SK-N-SH (cell line): ENCODE measurements around the gene ZER1.

Experiments
- CTCF ChIP-seq: fragments of 200-600 bp; sonication (generic); IDR thresholded peaks from 2 replicates; pipeline ENCODE4 v1.6.1; 2017; ENCODE audit warnings: antibody characterized with exemption, mild to moderate bottlenecking, moderate library complexity
- POLR2AphosphoS5 ChIP-seq: IDR thresholded peaks from 2 replicates; pipeline ENCODE4 v1.6.1; 2012; ENCODE audit warnings: low read depth, low read length
- RFX5 ChIP-seq: IDR thresholded peaks from 2 replicates; pipeline ENCODE4 v1.6.1; 2012; ENCODE audit warnings: mild to moderate bottlenecking, improper control_type of control experiment, low read length
- TF ChIP-seq, protein P1 (sequence below): IDR thresholded peaks from 2 replicates; pipeline ENCODE4 v1.4.0; 2012; ENCODE audit warnings: low read depth

- TF ChIP-seq POLR2AphosphoS5: no peak
- TF ChIP-seq RFX5: no peak
- TF ChIP-seq, protein P1, sequence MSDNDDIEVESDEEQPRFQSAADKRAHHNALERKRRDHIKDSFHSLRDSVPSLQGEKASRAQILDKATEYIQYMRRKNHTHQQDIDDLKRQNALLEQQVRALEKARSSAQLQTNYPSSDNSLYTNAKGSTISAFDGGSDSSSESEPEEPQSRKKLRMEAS: no peak
- TF ChIP-seq CTCF: no peak
These were observed 28.3 kb upstream of the ZER1 start for GRCh38 chr9:128800061-128800460.
